Ectodermal cell (in vitro differentiated cells): ENCODE data around the gene FRMD7.
"Not testable (repeated sequence)": the region's sequence is repeated elsewhere in the genome, so short reads cannot be mapped to it uniquely, and the experiment has no call there.

Experiments
- H3K27ac ChIP-seq: 2 replicates; pipeline ENCODE4 v1.7.0; 2013; ENCODE audit warnings: mild to moderate bottlenecking, low read depth, low read length; ENCODE audit not compliant: insufficient read depth, poor library complexity, severe bottlenecking
- H3K27me3 ChIP-seq: 2 replicates; pipeline ENCODE4 v1.7.0; 2013; ENCODE audit warnings: mild to moderate bottlenecking, low read length; ENCODE audit not compliant: insufficient read depth, control insufficient read depth, poor library complexity, severe bottlenecking
- H3K36me3 ChIP-seq: one replicate; pipeline ENCODE4 v1.7.0; 2013; ENCODE audit warnings: low read length; ENCODE audit not compliant: control insufficient read depth, insufficient read depth
- H3K4me1 ChIP-seq: one replicate; pipeline ENCODE4 v1.7.0; 2013; ENCODE audit warnings: low read length; ENCODE audit not compliant: control insufficient read depth, insufficient read depth
- H3K4me3 ChIP-seq: 2 replicates; pipeline ENCODE4 v1.7.0; 2013; ENCODE audit warnings: low read depth, low read length, control low read depth; ENCODE audit not compliant: insufficient read depth
- H3K9me3 ChIP-seq: 2 replicates; pipeline ENCODE4 v1.7.0; 2013; ENCODE audit warnings: mild to moderate bottlenecking, low read length, moderate library complexity; ENCODE audit not compliant: control insufficient read depth
- WGBS, 2 experiments: methylation state at CpG; one replicate each; pipeline ENCODE4 v1.1.7; 2013; ENCODE audit warnings: missing lambda C conversion rate in 2 of 2; 5-methylcytosine and 5-hydroxymethylcytosine counted together

Gene FRMD7

GRCh38 chrX:132071254-132071653 is 56.6 kb downstream of the FRMD7 start:
- Histone ChIP-seq H3K36me3 (peaks cover 7% of the 10 kb centered on the region), H3K9me3 (no peaks in the 10 kb centered on the region), H3K27ac (no peak overlapping the region), H3K4me1 (no peaks in the 10 kb centered on the region), H3K4me3 (no peak overlapping the region), H3K27me3 (no peaks in the 10 kb centered on the region)

- peaks cover 7% of the 10 kb centered on the region for H3K36me3 ChIP-seq
- no peaks in the 10 kb centered on the region for H3K27me3 ChIP-seq
- no peaks in the 10 kb centered on the region for H3K9me3 ChIP-seq
- no peaks in the 10 kb centered on the region for H3K4me1 ChIP-seq
- H3K4me3 ChIP-seq: no peak overlapping the region
- H3K27ac ChIP-seq: no peak overlapping the region
- 95 to 96% methylated on average over 1 of the region's 1 CpG for WGBS, 2 experiments
Observed at GRCh38 chrX:132068405-132068804, 59.4 kb downstream of the FRMD7 start.

- no peak overlapping the region for H3K4me3 ChIP-seq
- no peaks in the 10 kb centered on the region for H3K4me1 ChIP-seq
- H3K27me3 ChIP-seq: no peaks in the 10 kb centered on the region
- no peak overlapping the region for H3K27ac ChIP-seq
- no peaks in the 10 kb centered on the region for H3K36me3 ChIP-seq
- no peaks in the 10 kb centered on the region for H3K9me3 ChIP-seq
- WGBS, 2 experiments: 96 to 97% methylated on average over 3 to 4 of the region's 4 CpGs
Observed at GRCh38 chrX:132063862-132064261, 64.0 kb downstream of the FRMD7 start.

- 40% methylated on average over 1 of the region's 3 CpGs; no CpG with 5 or more reads in 1 of the 2 experiments for WGBS, 2 experiments
- Histone ChIP-seq H3K4me1 (no peaks in the 10 kb centered on the region), H3K36me3 (no peaks in the 10 kb centered on the region), H3K27me3 (no peaks in the 10 kb centered on the region), H3K27ac (no peak overlapping the region), H3K4me3 (no peak overlapping the region), H3K9me3 (no peaks in the 10 kb centered on the region)
Observed at GRCh38 chrX:132063334-132063733, 64.5 kb downstream of the FRMD7 start.

- Histone ChIP-seq H3K9me3 (no peaks in the 10 kb centered on the region), H3K36me3 (peaks cover under 1% of the 10 kb centered on the region), H3K4me1 (no peaks in the 10 kb centered on the region), H3K4me3 (no peak overlapping the region), H3K27me3 (no peaks in the 10 kb centered on the region), H3K27ac (no peak overlapping the region)
- 78% methylated on average over 2 of the region's 2 CpGs; no CpG with 5 or more reads in 1 of the 2 experiments for WGBS, 2 experiments
Observed at GRCh38 chrX:132059973-132060540, 67.8 kb downstream of the FRMD7 start.

GRCh38 chrX:132058975-132059374 is 68.8 kb downstream of the FRMD7 start:
- H3K9me3 ChIP-seq: no peaks in the 10 kb centered on the region
- no peak overlapping the region for H3K27ac ChIP-seq
- no CpG with 5 or more reads among the region's 2 CpGs for WGBS, 2 experiments
- H3K4me3 ChIP-seq: no peak overlapping the region
- no peaks in the 10 kb centered on the region for H3K27me3 ChIP-seq
- peaks cover 4% of the 10 kb centered on the region for H3K36me3 ChIP-seq
- H3K4me1 ChIP-seq: no peaks in the 10 kb centered on the region

GRCh38 chrX:132058050-132058449 is 69.8 kb downstream of the FRMD7 start:
- Histone ChIP-seq H3K27me3 (no peaks in the 10 kb centered on the region), H3K27ac (no peak overlapping the region), H3K36me3 (peaks cover 4% of the 10 kb centered on the region), H3K4me3 (no peak overlapping the region), H3K9me3 (no peaks in the 10 kb centered on the region), H3K4me1 (no peaks in the 10 kb centered on the region)
- WGBS, 2 experiments: 83% methylated on average over 2 of the region's 4 CpGs; no CpG with 5 or more reads in 1 of the 2 experiments

GRCh38 chrX:132051778-132052177 is 76.0 kb downstream of the FRMD7 start:
- not testable (repeated sequence) for H3K9me3 ChIP-seq, H3K4me3 ChIP-seq, H3K27ac ChIP-seq, H3K36me3 ChIP-seq, H3K27me3 ChIP-seq, H3K4me1 ChIP-seq

GRCh38 chrX:132046533-132046932 is 81.3 kb downstream of the FRMD7 start:
- H3K4me1 ChIP-seq: peaks cover 8% of the 10 kb centered on the region
- H3K27ac ChIP-seq: no peak overlapping the region
- H3K36me3 ChIP-seq: no peaks in the 10 kb centered on the region
- WGBS, 2 experiments: 100% methylated on average over 2 of the region's 2 CpGs
- no peaks in the 10 kb centered on the region for H3K27me3 ChIP-seq
- H3K9me3 ChIP-seq: no peaks in the 10 kb centered on the region
- no peak overlapping the region for H3K4me3 ChIP-seq

GRCh38 chrX:132045456-132045855 is 82.4 kb downstream of the FRMD7 start:
- peaks cover 8% of the 10 kb centered on the region for H3K4me1 ChIP-seq
- H3K27ac ChIP-seq: no peak overlapping the region
- 87 to 100% methylated on average over 1 to 2 of the region's 2 CpGs for WGBS, 2 experiments

GRCh38 chrX:132044953-132045352 is 82.9 kb downstream of the FRMD7 start:
- Histone ChIP-seq H3K27ac (no peak overlapping the region), H3K27me3 (no peaks in the 10 kb centered on the region), H3K9me3 (no peaks in the 10 kb centered on the region), H3K36me3 (no peaks in the 10 kb centered on the region), H3K4me1 (peaks cover 8% of the 10 kb centered on the region), H3K4me3 (no peak overlapping the region)
- WGBS, 2 experiments: 87 to 98% methylated on average over 4 of the region's 4 CpGs

More at GRCh38 chrX:132045456-132045855, 82.4 kb downstream of the FRMD7 start:
- Histone ChIP-seq H3K9me3 (no peaks in the 10 kb centered on the region), H3K27me3 (no peaks in the 10 kb centered on the region), H3K36me3 (no peaks in the 10 kb centered on the region), H3K4me3 (no peak overlapping the region)
